ENCODE results near the gene CIART.

The CIART gene

DNA sequence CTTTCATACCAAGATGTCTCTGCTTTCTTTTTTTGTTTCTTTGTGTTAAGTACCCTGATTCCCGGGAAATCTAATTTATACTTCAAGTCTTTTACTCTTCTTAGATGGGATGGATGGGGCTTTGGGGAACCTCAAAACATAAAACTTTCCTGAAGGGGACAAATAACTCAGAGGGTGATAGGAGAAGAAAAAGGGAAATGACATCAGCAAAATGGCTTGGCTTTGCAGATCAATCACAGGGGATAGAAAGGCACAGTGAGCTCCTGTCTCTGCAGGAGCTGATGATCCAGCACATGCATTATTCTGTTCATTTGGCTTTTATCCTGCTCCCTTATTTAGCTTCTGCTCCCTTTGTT, 26.2 kb upstream of the CIART start:
- TF ChIP-seq, protein P1, sequence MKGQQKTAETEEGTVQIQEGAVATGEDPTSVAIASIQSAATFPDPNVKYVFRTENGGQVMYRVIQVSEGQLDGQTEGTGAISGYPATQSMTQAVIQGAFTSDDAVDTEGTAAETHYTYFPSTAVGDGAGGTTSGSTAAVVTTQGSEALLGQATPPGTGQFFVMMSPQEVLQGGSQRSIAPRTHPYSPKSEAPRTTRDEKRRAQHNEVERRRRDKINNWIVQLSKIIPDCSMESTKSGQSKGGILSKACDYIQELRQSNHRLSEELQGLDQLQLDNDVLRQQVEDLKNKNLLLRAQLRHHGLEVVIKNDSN (IDR thresholded peaks at IDR 0.05): no peak
- TF ChIP-seq TAF1 (IDR thresholded peaks at IDR 0.05; ENCODE audit: low read depth) (no peak), EGR1 (IDR thresholded peaks at IDR 0.05) (no peak), NFIC (IDR thresholded peaks at IDR 0.05) (no peak), YY1 (IDR thresholded peaks at IDR 0.05; ENCODE audit: low read depth) (no peak), CEBPB (IDR thresholded peaks at IDR 0.05) (no peak), EP300 (IDR thresholded peaks at IDR 0.05; ENCODE audit: borderline replicate concordance) (no peak), TCF12 (IDR thresholded peaks at IDR 0.05; ENCODE audit: low read depth) (no peak), CREB1 (IDR thresholded peaks at IDR 0.05; ENCODE audit: low read depth) (no peak)

DNA sequence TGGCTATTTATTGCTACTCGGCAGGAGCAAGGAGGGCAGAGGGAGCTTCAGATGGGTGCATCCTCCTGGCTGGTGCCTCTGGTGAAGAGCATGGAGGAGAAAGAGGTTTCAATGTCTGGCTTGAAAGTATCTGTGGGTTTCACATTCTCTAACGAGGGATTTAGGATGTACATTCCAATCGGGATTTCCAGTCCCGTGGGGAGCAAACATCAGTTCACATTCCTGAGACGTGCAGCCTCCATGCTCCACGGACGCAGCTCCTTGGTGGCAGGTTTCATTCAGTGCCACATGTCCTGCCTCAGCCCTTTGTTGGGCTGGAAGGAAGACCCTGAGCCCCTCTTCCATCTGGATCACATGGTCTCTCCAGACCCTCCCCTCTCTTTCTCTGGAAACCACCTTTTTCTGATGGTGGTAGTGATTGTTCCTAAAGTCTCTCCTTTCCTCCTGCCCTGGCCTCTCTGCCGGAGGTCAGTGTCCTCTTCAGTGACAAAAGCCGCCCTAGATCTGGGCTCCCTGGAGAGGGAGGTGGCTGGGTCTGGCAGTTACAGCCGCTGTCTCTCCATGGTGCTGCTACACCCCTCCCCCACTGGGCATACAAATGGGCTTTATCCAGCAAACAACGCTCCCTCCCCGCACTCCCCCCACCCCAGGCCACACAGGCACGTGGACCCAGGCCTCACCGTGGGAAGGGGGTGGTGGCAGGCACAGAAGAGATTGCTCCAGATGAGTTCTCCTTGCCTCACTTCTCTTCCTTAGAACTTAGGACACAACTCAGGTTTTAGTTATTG, 25.6 kb upstream of the CIART start:
- TF ChIP-seq ZBTB7A (IDR thresholded peaks at IDR 0.05; ENCODE audit: low read depth): no peak

DNA sequence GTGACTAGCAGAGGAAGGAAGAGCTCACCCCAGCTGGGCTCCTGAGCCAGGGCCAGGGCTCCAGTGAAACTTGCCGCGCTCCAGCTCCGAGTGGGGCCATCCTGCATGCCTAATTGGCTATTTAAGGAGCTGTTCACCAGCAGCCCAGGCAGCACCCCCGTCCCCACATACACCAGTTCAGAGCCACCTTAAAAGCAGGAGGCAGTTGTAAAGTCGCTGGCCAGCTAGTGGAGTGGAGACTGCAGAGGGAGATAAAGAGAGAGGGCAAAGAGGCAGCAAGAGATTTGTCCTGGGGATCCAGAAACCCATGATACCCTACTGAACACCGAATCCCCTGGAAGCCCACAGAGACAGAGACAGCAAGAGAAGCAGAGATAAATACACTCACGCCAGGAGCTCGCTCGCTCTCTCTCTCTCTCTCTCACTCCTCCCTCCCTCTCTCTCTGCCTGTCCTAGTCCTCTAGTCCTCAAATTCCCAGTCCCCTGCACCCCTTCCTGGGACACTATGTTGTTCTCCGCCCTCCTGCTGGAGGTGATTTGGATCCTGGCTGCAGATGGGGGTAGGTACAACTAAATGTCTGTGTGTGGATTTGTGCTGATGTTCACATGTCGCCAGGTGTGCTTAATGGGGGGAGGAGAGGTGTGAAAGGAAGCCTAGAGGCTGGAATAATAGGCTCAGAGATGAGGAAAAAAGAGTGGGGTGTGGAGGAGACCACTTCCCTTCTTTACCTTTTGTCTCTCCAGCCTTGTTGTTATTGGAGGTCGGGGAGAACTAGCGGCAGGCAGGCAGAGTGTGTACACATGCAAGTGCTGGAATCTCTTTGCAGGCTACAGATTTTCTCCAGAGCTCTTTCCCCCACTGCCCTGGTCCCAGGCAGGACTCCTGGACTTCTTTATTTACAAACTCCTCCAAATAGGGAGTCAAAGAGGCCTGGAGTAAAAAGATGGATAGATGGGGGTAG, 24.4 kb upstream of the CIART start, which contains the start of gene CA14:
TSS of gene CA14 (plus strand) at position 151 of the 962 bp plus-strand sequence. CDS start at position 506, 355 bp downstream.
- no peak for TF ChIP-seq CREB1 (IDR thresholded peaks at IDR 0.05; ENCODE audit: low read depth)
- no peak for TF ChIP-seq EGR1 (IDR thresholded peaks at IDR 0.05)
- TF ChIP-seq TAF1 (IDR thresholded peaks at IDR 0.05; ENCODE audit: low read depth): no peak

DNA sequence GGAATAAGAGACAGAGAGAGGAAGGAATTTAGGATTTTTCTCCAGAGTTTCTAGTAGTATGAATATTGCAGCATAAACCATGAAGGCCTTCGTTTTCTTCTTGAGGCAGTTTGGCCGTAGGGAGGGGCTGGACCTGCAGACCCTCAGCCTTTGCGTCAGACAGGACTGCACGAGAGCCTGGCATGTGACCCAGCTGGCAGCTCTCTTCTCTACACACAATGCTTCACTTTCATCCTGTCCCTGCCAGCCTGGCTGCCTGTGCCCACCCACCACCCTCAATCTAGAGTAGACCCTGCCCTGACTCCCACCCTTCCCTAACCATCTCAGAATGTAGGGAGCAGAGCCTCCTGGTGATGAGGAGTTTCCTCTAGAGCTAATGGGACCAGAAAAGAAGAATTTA, 23.1 kb upstream of the CIART start:
- TF ChIP-seq EP300 (IDR thresholded peaks at IDR 0.05; ENCODE audit: borderline replicate concordance): no peak
- TF ChIP-seq EGR1 (IDR thresholded peaks at IDR 0.05): no peak
- no peak for TF ChIP-seq MAX (IDR thresholded peaks at IDR 0.05)
- no peak for TF ChIP-seq TAF1 (IDR thresholded peaks at IDR 0.05; ENCODE audit: low read depth)
- no peak for TF ChIP-seq CEBPB (IDR thresholded peaks at IDR 0.05)
- no peak for TF ChIP-seq YY1 (IDR thresholded peaks at IDR 0.05; ENCODE audit: low read depth)
- TF ChIP-seq TCF12 (IDR thresholded peaks at IDR 0.05; ENCODE audit: low read depth): no peak
- TF ChIP-seq, protein P1 (IDR thresholded peaks at IDR 0.05): no peak

DNA sequence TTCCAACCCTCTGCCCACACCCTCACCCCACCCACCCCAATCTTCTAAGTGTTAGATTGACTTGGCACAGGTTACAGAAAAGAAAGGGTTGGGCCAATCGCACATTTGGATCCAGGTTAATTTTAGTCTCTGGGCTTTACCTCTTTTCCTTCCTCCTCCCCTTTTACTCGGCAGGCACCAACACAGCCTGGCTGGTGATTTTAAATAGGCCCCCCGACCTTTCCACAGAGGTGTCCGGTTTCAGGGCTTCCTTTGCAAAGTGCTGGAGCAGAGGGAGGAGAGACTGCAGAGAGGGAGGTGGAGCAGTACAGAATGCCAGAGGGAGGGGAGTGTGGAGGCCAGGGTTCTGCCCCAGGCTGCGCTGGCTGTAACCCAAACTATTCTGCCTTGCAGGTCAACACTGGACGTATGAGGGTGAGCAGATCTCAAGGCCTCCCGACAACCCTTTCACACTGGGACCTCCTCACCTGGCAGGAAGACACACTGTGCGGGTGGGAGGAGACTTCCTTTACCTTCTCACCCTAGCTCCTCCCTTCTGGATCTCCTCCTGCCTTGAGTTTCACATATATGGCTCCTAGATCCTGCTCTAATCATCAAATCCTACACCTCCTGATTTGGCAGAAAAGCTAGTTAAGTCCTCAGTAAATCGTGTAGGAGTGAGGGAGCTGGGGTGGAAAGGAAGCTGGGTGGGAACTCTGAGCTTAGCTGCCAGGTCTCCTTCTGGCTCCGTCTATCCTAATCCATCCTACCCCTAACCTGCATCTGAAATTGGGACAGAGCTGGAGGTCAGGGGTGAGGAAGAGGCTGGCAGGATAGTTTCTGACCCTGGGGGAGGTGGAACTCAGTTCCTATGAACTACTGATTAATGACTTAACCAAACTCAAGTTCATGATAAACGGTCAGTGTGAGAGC, 22.3 kb upstream of the CIART start:
- no peak for TF ChIP-seq CREB1 (IDR thresholded peaks at IDR 0.05; ENCODE audit: low read depth)
- no peak for TF ChIP-seq TAF1 (IDR thresholded peaks at IDR 0.05; ENCODE audit: low read depth)
- TF ChIP-seq MAX (IDR thresholded peaks at IDR 0.05): peak; percentile 73
- peak; percentile 76 for TF ChIP-seq NFIC (IDR thresholded peaks at IDR 0.05)
- TF ChIP-seq EP300 (IDR thresholded peaks at IDR 0.05; ENCODE audit: borderline replicate concordance): no peak; the same call in 1 of the 2 replicates
- TF ChIP-seq RAD21 (IDR thresholded peaks at IDR 0.05; ENCODE audit: low read depth): no peak
- TF ChIP-seq CEBPB (IDR thresholded peaks at IDR 0.05): no peak
- TF ChIP-seq, protein P2, sequence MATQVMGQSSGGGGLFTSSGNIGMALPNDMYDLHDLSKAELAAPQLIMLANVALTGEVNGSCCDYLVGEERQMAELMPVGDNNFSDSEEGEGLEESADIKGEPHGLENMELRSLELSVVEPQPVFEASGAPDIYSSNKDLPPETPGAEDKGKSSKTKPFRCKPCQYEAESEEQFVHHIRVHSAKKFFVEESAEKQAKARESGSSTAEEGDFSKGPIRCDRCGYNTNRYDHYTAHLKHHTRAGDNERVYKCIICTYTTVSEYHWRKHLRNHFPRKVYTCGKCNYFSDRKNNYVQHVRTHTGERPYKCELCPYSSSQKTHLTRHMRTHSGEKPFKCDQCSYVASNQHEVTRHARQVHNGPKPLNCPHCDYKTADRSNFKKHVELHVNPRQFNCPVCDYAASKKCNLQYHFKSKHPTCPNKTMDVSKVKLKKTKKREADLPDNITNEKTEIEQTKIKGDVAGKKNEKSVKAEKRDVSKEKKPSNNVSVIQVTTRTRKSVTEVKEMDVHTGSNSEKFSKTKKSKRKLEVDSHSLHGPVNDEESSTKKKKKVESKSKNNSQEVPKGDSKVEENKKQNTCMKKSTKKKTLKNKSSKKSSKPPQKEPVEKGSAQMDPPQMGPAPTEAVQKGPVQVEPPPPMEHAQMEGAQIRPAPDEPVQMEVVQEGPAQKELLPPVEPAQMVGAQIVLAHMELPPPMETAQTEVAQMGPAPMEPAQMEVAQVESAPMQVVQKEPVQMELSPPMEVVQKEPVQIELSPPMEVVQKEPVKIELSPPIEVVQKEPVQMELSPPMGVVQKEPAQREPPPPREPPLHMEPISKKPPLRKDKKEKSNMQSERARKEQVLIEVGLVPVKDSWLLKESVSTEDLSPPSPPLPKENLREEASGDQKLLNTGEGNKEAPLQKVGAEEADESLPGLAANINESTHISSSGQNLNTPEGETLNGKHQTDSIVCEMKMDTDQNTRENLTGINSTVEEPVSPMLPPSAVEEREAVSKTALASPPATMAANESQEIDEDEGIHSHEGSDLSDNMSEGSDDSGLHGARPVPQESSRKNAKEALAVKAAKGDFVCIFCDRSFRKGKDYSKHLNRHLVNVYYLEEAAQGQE (IDR thresholded peaks at IDR 0.05; ENCODE audit: low read depth): no peak
- TF ChIP-seq FOXM1 (IDR thresholded peaks at IDR 0.05; ENCODE audit: borderline replicate concordance, low read depth): no peak
- TF ChIP-seq, protein P1 (IDR thresholded peaks at IDR 0.05): no peak
- TF ChIP-seq EGR1 (IDR thresholded peaks at IDR 0.05): no peak
- no peak for TF ChIP-seq TCF12 (IDR thresholded peaks at IDR 0.05; ENCODE audit: low read depth)
- peak; percentile 63; the same call in 1 of the 2 replicates for TF ChIP-seq ZBTB7A (IDR thresholded peaks at IDR 0.05; ENCODE audit: low read depth)
- TF ChIP-seq YY1 (IDR thresholded peaks at IDR 0.05; ENCODE audit: low read depth): no peak
- peak; percentile 51; the same call in 1 of the 2 replicates for TF ChIP-seq TEAD4 (IDR thresholded peaks at IDR 0.05)

GRCh38 chr1:150261367-150261766, 21.0 kb upstream of the CIART start:
- TF ChIP-seq RAD21 (IDR thresholded peaks at IDR 0.05; ENCODE audit: low read depth): no peak
- TF ChIP-seq TAF1 (IDR thresholded peaks at IDR 0.05; ENCODE audit: low read depth): no peak
- TF ChIP-seq YY1 (IDR thresholded peaks at IDR 0.05; ENCODE audit: low read depth): no peak
- TF ChIP-seq TEAD4 (IDR thresholded peaks at IDR 0.05): no peak

All from Ishikawa (cell line).